ENCODE measurements around the gene TOP3B. TPM values are rescaled to one million over a fixed set of nuclear protein-coding genes. Genes with fewer than 3 reads are reported as not detected.

Gene TOP3B
- total RNA-seq (2021) = 23.7 and 23.9 TPM in 2 replicates
- percentile 60 among the genes with signal in this experiment for Bru-seq, nascent RNA
- percentile 68 among the genes with signal in this experiment for BruChase-seq, experiment 1, labeled RNA remaining after a 2-hour chase
- percentile 73 among the genes with signal in this experiment for BruChase-seq, experiment 2, labeled RNA remaining after a 6-hour chase
- long read RNA-seq, full-length matches to known transcripts = 7 of 18 reads
- long read RNA-seq, partial matches to known transcripts = 1 of 18 reads
- long read RNA-seq, other reads (novel, unspliced or antisense) = 10 of 18 reads

- Histone ChIP-seq H3K9me2 (ENCODE audit: insufficient read depth) (no peaks in the 10 kb centered on the region), H3K4me3 (peak within 1 kb of the TSS; percentile 83), H3K9me3 (ENCODE audit: insufficient read depth, low read depth) (no peaks in the 10 kb centered on the region), H3K4me1 (replicated peaks; ENCODE audit: insufficient read depth) (no peaks in the 10 kb centered on the region), H3K79me2 (ENCODE audit: low read depth) (peaks cover 20% of the 10 kb centered on the region), H3K4me2 (peak within 1 kb of the TSS; percentile 88), H3K36me3 (ENCODE audit: low read depth) (no peaks in the 10 kb centered on the region), H4K20me1 (ENCODE audit: insufficient read depth) (no peaks in the 10 kb centered on the region), H3K27me3 (ENCODE audit: insufficient read depth, low read depth) (no peaks in the 10 kb centered on the region), H3F3A (ENCODE audit: insufficient read depth, low read depth) (no peaks in the 10 kb centered on the region), H2AFZ (peak within 1 kb of the TSS; percentile 91), H3K27ac (no peak within 1 kb of the TSS)
- CTCF ChIA-PET = interaction anchor here (1.2 kb wide), 1 partner anchor 10 kb away, joined by 4 read pairs; no protein-coding TSS in a partner anchor
- BruUV-seq (replicated peaks) = TSS peak; percentile 79
- POLR2A ChIA-PET (ENCODE audit: unreplicated experiment) = no interaction called here
- intact Hi-C loops (cut with micrococcal nuclease; ENCODE audit: unreplicated experiment) = no loop called here
- peak; percentile 43 to 61 for DNase-seq
- no peak for TF ChIP-seq EZH2 (IDR thresholded peaks at IDR 0.05; ENCODE audit: low read depth)
- TF ChIP-seq CTCF (conservative IDR thresholded peaks at IDR 0.05) = no peak
Measured at GRCh38 chr22:21982338-21982965, at the start of gene TOP3B. TOP3B (minus strand) TSS chr22:21982787; CDS start chr22:21975709, 7,078 bp downstream.

GRCh38 chr22:22031183-22031945, 48.8 kb upstream of the TOP3B start:
- H4K20me1 ChIP-seq (ENCODE audit: insufficient read depth) = no peaks in the 10 kb centered on the region
- TF ChIP-seq CTCF (conservative IDR thresholded peaks at IDR 0.05) = no peak
- TF ChIP-seq EZH2 (IDR thresholded peaks at IDR 0.05; ENCODE audit: low read depth) = no peak
- no peak overlapping the region for H3K27ac ChIP-seq
- no peaks in the 10 kb centered on the region for H3K36me3 ChIP-seq (ENCODE audit: low read depth)
- ChIA-PET POLR2A (ENCODE audit: unreplicated experiment) (no interaction called here), CTCF (no interaction called here)
- no peaks in the 10 kb centered on the region for H3F3A ChIP-seq (ENCODE audit: insufficient read depth, low read depth)
- BruUV-seq (replicated peaks) = no TSS peak
- H3K4me2 ChIP-seq = no peak overlapping the region
- intact Hi-C loops (cut with micrococcal nuclease; ENCODE audit: unreplicated experiment) = no loop called here
- H3K9me3 ChIP-seq (ENCODE audit: insufficient read depth, low read depth) = no peaks in the 10 kb centered on the region
- no peak for DNase-seq
- H2AFZ ChIP-seq = no peak overlapping the region
- H3K9me2 ChIP-seq (ENCODE audit: insufficient read depth) = no peaks in the 10 kb centered on the region
- H3K27me3 ChIP-seq (ENCODE audit: insufficient read depth, low read depth) = peaks cover 5% of the 10 kb centered on the region
- no peak overlapping the region for H3K4me3 ChIP-seq
- no peaks in the 10 kb centered on the region for H3K4me1 ChIP-seq (replicated peaks; ENCODE audit: insufficient read depth)
- H3K79me2 ChIP-seq (ENCODE audit: low read depth) = no peaks in the 10 kb centered on the region

- intact Hi-C loops (cut with micrococcal nuclease; ENCODE audit: unreplicated experiment) = no loop called here
- CTCF ChIA-PET = no interaction called here
- Histone ChIP-seq H3K27me3 (ENCODE audit: insufficient read depth, low read depth) (peaks cover 5% of the 10 kb centered on the region), H3K9me3 (ENCODE audit: insufficient read depth, low read depth) (no peaks in the 10 kb centered on the region), H3K4me3 (no peak overlapping the region), H2AFZ (no peak overlapping the region), H3K4me1 (replicated peaks; ENCODE audit: insufficient read depth) (no peaks in the 10 kb centered on the region), H3K27ac (no peak overlapping the region), H3F3A (ENCODE audit: insufficient read depth, low read depth) (no peaks in the 10 kb centered on the region), H3K36me3 (ENCODE audit: low read depth) (no peaks in the 10 kb centered on the region), H3K79me2 (ENCODE audit: low read depth) (no peaks in the 10 kb centered on the region), H4K20me1 (ENCODE audit: insufficient read depth) (no peaks in the 10 kb centered on the region), H3K4me2 (no peak overlapping the region), H3K9me2 (ENCODE audit: insufficient read depth) (no peaks in the 10 kb centered on the region)
- POLR2A ChIA-PET (ENCODE audit: unreplicated experiment) = no interaction called here
- peak in 1 of 2 experiments; percentile 4 for DNase-seq
- TF ChIP-seq EZH2 (IDR thresholded peaks at IDR 0.05; ENCODE audit: low read depth) = no peak
- no TSS peak for BruUV-seq (replicated peaks)
Measured at GRCh38 chr22:22030493-22031182, 48.1 kb upstream of the TOP3B start.

Data from PC-9 (cell line).